NCI-H446 treated with DMSO at 0.1 percent for 48 hours (cell line): ENCODE results near the gene PARVB.

Source experiments
- DNase-seq: peaks from one replicate; lab custom pipeline; 2025; lab: John Stamatoyannopoulos, UW

The PARVB gene

DNA sequence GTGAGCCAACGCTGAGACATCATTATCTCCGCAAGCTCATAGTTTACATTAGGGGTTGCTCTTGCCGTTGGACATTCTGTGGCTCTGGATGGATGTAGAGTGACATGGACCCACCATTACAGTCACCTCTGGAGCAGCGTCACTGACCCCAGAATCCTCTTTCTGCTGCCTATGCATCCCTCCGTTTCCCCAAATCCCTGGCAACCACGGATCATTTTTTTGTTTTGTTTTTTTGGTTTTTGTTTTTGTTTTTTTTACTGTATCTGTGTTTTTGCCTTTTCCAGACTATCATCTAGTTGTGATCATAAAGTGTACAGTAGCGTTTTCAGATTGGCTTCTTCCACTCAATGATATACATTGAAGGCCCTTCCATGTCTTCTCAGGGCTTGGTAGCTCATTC, 4.0 kb downstream of the PARVB start:
- DNase-seq = no peak

DNA sequence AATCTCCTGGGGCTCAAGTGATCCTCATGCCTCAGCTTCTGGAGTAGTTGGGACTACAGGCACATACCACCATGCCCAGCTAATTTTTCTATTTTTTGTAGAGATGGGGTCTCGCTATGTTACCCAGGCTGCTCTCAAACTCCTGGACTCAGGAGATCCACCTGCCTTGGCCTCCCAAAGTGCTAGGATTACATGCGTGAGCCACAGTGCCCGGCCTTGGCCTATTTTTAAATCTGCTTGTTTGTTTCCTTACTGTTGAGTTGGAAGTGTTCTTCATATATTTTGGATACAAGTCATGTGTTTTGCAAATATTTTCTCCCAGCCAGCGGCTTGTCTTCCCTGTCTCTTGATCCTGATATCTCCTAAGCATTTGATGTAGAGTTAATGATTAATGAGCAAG, 5.0 kb downstream of the PARVB start:
- no peak for DNase-seq

DNA sequence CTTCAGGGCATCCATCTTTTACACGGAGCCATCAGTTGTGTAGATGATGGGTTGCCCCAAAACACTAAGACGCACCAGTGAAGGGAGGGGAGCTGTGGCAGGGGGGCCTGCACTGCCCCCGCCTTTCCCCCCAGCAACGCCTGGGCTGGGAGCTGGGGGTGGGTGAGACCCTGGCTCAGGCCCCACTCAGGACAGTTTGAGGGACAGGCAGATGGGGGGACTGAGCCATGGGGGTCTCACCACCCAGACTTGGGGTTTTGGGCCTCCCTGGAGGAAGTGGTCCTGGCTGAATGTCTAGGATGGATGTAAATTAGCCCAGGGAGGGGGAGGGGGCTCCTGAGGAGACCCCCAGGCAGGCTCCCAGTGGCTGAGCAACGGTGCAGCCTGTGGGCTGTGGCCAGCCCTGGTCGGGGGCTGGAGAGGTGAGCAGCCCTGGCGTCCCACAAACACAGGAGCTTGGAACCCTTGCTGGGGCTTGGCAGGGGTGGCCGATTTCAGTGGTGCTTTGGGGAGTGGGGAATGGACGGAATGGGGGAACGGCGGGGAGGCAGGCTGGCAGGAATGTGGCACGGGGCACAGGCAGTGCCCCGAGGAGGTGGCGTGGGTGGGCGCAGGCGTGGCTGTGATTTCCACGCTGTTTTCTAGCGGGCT, 6.1 kb downstream of the PARVB start:
- no peak for DNase-seq

DNA sequence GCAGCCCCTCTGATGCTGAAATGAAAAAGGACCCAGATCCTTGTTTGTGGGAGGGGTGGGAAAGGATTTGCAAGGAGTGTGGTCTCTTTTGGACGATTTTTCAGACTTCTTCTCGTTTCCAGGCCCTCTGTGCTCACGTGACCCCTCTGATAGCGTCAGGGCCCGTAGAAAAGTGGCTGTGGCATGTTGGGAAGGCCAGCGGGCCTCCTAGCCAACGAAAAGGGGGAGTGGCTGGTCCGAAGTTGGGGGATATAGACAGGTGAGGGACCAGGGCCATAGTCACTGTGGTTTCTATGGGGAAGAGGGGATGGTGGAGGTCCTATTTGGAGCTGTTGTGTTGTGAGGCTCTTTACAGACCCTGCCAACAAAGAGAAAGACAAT, 6.6 kb downstream of the PARVB start:
- no peak for DNase-seq

DNA sequence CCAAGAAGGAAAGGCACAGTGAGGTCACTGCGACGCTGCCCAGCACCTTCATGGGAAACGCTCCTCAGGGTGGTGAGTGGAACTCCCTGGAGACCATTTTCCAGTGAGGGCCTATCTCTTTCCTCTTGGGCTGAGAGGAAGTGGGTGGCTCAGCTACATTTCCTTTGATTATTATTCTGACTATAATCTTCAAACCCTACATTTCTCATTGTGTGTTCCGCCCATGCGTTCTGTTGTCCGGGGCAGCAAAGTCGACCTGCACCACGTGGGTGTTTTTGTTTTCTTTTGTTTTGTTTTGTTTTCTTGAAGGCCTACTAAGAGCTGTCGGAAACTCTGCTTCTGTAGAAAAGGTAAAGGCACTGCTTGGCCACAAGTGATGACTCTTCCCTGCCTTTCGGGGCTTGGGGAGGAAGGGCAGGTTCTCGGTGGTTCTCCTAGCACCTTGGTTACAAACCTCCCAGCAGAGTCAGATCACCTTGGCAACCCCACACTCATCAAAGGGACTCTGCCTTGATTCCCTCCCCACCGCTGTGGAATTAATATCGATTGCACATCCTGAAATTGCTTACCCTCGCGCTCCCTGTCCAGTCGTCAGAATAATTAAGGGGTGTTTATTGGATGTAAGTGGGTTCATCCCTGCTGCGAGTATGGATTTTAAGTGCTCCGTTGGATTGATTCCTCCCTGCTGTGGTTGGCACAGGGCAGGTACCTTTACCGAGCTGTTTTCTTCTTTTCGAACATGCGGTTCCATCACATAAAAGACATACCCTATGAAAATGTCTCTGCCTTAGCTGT, 7.3 kb downstream of the PARVB start:
- DNase-seq = no peak

DNA sequence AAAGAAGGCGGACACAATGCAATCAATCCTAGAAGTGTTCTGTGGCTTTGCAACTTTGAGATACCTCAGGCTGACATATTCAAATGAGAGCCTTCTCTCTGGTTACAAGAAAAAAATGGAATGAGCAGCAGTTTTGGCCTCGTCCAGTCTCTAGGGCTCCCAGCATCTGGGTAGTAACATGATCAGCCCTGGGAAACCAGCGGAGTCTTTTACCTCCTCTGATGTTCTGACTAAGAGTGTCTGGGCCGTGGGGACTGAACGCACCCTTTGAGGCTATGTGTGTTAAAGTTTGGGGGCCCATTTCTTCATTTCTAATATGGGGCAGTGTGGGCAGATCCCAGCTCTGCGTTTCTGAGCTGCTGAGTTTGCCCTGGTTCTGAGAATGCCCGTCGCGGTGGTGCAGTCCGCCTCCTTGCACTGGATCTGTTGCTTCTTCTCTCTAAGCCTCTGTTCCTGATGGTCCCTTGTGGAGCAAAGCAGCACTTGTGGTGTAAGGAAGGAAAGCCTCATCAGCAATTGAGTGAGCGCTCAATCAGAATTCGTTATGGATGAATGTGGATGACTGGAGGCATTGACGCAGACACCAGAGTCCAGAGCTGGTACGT, 8.1 kb downstream of the PARVB start:
- DNase-seq = no peak

DNA sequence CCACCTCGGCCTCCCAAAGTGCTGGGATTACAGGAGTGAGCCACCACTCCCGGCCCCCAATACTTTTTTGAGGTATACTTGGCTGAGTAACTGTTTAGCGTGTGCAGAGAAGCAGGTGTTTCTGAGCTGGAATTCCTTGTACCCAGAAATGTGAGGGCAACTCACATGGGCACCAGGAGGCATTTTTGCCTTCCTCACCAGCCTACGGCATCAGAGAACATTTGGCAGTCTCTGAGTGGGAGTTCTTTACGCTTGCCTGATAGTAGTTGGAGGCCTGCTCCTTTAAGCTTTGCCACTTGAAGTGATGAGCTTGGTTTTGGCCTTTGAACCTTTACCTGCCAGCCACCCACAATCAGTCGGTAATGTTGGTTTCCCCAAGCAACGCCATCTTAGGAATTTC, 9.2 kb downstream of the PARVB start:
- DNase-seq = no peak

DNA sequence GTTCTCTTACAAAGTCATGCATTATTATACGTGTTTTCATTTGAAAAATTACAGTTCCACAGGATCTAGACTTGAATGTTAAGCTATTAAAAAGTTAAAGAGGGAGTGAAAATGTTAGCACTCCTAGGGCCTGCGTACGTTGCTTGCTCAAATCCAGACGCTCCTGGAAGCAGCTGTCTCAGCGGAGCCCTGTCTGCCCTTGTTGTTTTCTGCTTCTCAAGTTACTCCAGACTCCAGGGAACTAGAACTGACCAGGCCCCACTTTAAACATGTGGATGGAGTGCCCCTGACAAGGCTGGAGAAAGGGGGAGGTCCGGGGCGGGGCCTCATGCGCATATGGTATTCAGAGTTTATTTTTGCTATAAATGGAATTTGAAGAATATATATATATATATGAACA, 9.6 kb downstream of the PARVB start:
- no peak for DNase-seq

DNA sequence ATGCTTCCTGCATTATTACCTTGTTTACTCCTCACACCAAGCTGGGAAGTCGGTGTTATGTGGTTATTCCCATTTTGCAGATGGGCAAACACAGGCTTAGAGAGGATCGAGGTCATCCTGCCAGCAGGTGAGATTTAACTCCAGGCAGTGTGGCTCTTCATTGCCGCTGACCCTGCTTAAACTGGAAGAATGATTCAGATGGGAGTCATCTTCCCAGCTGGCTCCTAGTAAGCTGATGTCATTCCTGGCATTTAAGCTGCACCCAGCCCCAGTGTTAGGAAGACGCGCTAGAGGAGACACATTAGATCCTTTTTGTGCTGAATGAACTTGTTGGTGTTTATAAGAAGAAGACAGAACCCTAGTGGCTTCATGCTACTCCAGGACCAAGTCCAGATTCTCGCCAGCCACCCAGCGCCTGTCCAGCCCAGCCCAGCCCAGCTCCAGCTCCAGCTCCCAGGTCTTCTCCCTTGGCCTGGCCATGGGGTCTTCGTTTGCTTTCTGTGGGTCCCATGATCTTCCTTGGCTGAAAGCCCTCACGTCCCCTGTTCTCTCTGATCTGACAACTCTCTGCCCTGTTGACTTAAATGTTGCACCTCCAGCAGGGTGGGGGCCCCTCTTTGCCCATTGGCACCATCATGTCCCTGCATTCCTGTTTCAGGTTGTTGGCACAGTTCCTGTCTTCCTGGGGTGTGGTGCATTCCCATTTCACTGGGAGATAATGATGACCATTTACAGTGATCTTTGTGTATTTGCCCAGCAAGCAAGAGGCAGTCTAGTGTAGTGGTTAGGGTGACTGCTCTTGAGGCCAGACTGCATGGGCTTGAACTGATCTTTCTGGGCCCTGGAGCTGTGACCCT, 13.6 kb downstream of the PARVB start:
- peak; percentile 52 for DNase-seq

DNA sequence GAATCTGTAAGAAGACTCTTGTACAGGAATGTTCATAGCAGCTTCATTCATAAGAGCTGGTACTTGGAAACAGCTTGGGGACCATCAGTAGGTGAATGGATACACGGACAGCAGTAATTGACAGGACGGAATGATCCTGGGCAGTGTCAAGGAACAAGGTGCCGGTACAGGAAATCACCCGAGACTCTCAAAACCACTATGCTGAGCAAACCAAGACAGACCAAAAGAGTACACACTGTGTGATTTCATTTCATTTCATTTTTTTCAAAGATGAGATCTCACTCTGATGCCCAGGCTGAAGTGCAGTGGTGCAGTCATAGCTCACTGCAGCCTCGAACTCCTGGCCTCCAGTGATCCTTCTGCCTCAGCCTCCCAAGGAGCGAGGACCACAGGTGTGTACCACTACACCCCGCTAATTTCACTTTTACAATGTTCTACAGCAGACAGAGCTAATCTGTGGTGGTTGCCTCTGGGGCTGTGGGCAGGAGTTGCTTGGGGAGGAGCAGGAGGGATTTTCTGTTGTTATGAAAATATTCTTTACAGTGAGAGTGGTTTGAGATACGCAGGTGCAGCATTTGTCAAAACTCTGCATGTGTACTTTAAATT, 15.6 kb downstream of the PARVB start:
- DNase-seq = no peak

DNA sequence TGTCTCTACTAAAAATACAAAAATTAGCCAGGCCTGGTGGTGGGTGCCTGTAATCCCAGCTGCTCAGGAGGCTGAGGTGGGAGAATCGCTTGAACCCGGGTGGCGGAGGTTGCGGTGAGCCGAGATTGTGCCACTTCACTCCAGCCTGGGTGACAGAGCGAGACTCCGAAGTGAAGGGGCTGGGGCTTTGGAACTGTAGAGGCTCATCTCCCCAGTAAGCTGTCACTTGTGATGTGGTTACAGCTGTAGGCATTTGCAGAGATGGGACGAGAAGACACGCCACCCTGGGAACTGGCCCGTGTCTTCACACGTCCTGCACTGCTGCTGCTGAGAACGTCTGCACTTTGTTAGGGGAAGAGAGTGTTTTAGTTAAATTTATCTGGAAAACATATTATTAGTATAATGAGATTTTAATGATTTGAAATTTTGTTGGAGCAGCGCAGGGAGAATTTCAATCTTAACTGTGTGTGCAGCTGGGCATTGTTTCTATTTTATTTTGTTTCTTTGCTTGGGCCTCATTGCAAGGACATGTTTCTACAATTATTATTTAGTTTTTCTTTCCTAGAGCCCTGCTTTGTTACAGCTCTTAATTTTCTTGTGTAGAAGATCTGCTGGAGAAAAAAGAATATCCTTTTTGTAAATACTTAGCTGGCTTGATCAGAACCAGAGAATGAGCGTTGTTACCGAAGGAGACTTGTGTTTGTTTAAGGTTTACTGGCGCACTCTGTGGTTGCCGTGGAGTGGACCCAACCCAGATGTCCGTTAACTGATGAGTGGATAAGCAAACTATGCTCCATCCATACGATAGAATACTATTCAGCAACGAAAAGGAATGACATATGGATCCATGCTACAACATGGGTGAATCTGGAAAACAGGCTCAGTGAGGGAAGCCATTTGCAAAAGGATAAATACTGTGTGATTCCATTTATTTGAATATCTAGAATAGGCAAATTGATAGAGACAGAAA, 18.4 kb downstream of the PARVB start:
- DNase-seq = no peak

DNA sequence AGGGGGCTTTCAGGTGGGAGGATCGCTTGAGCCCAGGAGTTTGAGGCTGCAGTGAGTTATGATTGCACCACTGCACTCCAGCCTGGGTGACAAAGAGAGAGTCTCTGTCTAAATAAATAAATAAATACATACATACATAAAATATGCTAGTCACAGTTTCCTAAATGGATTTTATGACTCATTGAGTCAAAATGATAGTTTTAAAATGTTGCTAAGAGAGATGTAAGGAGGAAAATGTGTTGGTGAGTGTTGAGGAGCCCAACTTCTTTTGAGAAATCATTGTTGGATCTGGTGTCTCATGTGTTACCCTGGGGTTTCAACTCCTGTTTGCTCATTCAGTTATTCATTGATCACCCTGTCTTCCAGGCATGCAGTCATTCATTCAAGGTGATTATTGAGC, 21.0 kb downstream of the PARVB start:
- no peak for DNase-seq

DNA sequence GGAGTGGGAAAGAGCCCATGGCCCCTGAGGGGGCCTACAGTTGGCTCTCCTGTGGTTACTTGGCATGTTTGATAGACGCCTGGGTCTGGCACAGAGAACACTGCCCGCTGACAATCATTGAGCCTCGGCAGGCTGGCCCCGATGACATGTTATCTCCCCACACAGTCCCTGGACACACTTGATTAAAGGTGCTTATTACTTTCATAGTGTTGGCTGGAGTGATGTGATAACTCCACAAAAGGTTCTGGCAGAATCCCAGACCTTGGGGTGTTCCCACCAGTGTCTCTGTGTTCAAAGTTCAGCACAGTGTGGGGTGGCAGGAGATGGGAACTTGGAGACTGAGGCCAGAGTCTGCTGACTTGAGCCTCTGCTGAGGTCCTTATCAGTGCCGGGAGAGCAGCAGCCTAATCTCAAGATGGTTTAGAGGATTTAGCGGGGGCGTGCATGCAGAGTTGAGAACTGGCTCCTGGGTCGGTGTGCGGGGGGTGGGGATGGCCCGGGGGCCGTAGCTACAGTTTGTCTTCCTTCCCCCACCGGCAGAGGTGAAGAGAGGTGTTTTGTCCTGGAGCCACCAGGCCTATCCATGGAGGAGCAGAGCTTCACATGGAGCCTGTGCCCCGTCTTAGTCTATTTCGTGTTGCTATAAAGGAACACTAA, 22.5 kb downstream of the PARVB start:
- DNase-seq = no peak

DNA sequence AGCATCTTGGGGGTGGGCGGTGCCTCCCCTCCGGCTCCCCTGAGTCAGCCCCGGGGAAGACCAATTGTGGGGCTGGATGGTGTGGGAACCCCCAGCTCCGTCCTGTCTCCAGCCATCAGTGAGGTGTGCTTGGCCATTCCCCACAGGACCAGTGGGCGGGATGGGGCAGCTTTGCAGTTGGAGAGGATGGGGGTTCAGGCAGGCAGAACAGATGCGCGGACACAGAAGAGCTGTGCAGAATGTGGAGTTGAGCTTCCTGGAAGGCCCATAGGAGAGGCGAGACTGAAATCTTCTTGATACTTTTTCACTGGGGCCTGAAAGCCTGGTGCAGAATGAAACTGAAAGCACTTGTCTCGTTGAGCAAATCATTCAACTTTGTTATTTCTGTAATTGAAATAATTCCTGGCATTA, 23.8 kb downstream of the PARVB start:
- no peak for DNase-seq

DNA sequence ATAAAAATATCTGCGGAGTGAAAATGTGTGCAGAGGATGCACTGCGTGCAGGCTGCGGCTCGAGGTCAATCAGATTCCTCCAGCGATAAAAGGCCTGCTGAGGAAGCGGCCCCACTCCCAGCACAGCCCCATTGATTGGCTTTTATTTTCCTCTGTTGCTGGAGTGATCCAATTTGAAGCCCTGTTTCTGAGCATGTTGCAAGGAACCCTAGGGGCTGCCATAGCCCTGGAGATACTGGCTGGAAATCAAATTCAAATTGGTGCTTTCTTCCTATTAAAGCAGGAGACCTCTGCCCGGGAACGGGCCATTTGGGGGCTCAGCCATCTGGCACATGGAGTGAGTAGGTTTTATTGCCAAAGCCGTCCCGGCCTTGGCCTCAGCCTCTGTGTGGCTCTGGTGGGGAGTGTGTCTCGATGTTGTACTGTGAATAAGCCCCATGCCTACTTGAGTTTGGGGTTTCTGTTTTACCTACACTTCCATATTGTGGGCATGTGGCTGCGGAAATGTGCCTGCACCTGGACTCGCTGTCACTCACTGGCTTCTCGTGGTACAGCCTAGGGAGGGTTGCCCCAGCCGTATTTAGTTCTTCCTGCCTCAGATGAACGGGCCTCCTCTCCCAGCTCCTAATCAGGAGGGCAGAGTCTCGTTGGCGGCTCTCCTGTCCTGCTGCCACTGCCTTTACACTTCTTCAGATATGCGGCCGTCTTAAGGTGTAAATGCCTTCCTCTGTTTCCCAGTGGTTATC, 25.6 kb downstream of the PARVB start:
- peak; percentile 72 for DNase-seq

DNA sequence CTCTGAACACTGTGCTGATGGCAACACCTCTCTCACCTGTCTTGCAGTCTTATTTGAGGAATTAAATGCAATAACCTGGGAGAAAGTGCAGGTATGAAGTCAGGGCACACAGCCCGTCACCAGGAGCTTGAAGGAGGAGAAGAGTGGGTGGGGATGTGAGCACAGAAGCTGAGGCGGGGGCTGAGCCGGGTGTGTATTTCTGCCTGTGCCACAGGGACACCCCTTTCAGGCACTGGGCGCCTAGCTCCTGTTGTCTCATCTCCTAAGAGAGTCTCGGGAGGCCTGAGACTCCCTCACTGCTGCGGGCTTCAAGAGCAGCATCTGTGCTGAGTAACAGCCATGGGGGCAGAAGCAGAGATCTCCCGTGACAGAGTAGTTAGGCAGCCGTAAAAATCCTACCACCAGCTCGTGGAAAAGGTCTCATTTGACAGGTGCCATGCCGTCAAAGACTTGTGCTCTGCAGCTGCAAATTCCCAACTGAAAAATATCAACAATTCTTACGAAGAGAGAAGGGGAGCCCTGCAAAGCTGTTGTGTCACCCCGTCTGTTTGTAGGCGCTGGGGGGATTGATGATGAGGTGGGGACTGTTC, 26.8 kb downstream of the PARVB start:
- DNase-seq = no peak

DNA sequence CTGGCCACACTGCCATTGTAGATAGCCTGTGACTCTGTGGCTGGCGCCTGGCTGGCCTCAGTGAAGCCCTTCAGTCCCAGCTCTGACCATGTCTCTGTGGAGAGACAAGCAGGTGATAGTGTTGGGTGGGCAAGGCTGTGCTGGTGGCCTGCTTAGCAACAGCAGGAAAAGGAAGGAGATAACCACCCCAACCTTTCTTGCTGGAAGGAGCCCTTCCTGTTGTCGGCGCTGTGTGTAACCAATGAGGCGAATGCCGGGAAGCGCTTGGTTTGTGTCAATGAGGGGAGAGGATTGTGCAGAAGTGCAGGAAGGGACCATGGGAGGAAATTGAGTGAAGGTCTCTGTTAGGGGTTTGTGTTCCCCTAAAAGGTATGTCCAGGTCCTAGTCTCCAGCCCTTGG, 27.3 kb downstream of the PARVB start:
- DNase-seq = no peak

DNA sequence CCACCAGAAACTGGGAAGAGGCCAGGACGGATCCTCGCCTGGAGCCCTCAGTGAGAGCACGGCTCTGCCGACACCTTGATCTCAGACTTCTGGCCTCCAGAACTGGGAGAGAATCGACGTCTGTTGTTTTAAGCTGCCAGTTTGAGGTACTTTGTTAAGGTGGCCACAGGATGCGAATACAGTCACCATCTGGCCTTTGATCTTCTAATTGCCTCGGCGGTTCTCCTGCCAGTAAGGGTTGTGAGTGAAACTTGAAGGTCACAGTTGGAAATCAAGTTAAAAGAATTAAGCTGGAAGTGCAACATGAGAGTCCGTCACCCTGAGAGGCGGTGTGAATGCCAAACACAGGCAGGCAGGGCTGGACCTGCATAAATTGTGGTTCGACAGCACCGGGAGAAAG, 27.9 kb downstream of the PARVB start:
- DNase-seq = no peak

DNA sequence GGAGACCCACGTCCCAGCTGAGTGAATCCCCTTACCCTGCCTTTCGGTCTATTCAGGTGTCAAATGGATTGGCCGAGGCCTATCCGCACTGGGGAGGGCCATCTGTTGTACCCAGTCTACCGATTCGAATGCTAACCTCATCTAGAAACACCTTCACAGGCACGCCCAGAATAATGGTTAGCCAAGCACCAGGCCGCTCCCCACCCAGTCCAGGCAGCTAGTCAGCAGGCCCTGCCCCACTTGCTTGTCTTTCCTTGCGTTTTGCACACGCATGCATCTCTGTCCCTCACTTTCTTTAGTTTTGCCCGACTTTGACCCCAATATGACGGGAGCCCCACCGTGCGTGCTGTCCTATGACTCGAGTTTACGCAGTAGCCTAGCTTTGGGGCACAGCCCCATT, 31.7 kb downstream of the PARVB start:
- no peak for DNase-seq
